NT2/D1 (cell line): Measurements from ENCODE around the gene TSKS.
"Not testable (repeated sequence)": the region's sequence is repeated elsewhere in the genome, so short reads cannot be mapped to it uniquely, and the experiment has no call there.

Source experiments
- DNase-seq: peaks from one replicate; pipeline ENCODE4 v3.0.0-alpha.2; 2011; ENCODE audit warnings: low read depth, low spot score
- H3K27me3 ChIP-seq: 2 replicates; pipeline ENCODE4 v1.6.0; 2011; ENCODE audit warnings: mild to moderate bottlenecking; ENCODE audit not compliant: insufficient read length, insufficient read depth
- H3K36me3 ChIP-seq: 2 replicates; pipeline ENCODE4 v1.6.1; 2011; ENCODE audit warnings: mild to moderate bottlenecking, low read length, mixed read lengths; ENCODE audit not compliant: insufficient read depth, insufficient read length
- H3K4me1 ChIP-seq: 2 replicates; pipeline ENCODE4 v1.5.1; 2011; ENCODE audit not compliant: insufficient read depth, insufficient read length
- H3K4me3 ChIP-seq: 2 replicates; pipeline ENCODE4 v1.5.1; 2011; ENCODE audit warnings: low read depth; ENCODE audit not compliant: insufficient read length
- H3K9ac ChIP-seq: 2 replicates; pipeline ENCODE4 v1.6.0; 2011; ENCODE audit warnings: low read depth; ENCODE audit not compliant: insufficient read length
- H3K9me3 ChIP-seq: 2 replicates; pipeline ENCODE4 v1.5.1; 2011; ENCODE audit warnings: mild to moderate bottlenecking, low read length; ENCODE audit not compliant: insufficient read depth
- SUZ12 ChIP-seq: IDR thresholded peaks from 2 replicates; pipeline ENCODE4 v1.6.1; 2011; ENCODE audit not compliant: insufficient read length, insufficient read depth; ENCODE audit errors: extremely low read depth
- YY1 ChIP-seq: IDR thresholded peaks from 2 replicates; pipeline ENCODE4 v1.6.1; 2011; ENCODE audit not compliant: insufficient read length, insufficient read depth
- ZNF274 ChIP-seq: IDR thresholded peaks from 2 replicates; pipeline ENCODE4 v1.6.1; 2011; ENCODE audit warnings: mild to moderate bottlenecking, low read depth, low read length

The TSKS gene

GRCh38 chr19:49738268-49738667, 24.8 kb downstream of the TSKS start:
- DNase-seq = no peak
- no peak overlapping the region for H3K4me3 ChIP-seq
- no peaks in the 10 kb centered on the region for H3K9me3 ChIP-seq
- H3K9ac ChIP-seq = no peak overlapping the region
- TF ChIP-seq YY1 (no peak), SUZ12 (no peak), ZNF274 (no peak)
- H3K4me1 ChIP-seq = peaks cover 4% of the 10 kb centered on the region
- H3K27me3 ChIP-seq = no peaks in the 10 kb centered on the region
- H3K36me3 ChIP-seq = no peaks in the 10 kb centered on the region

DNA sequence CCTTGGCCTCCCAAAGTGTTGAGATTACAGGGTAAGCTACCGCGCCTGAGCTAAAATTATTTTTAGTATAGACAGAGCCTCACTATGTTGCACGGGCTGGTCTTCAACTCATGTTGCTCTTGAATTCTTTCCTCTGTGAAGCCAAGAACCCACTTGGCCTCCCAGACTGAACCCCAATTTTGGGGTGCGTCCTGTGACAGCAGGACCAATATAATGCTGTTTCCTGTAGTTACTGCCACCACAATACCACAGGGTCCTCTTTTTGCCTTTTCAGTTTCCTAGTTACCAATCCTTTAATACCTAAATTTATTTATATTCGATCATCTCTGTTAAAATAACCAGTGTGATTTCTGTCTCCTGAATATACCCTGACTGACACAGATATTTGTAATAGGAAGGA, 32.9 kb downstream of the TSKS start:
- Histone ChIP-seq H3K9me3 (no peaks in the 10 kb centered on the region), H3K36me3 (no peaks in the 10 kb centered on the region), H3K4me3 (no peak overlapping the region), H3K4me1 (peaks cover 2% of the 10 kb centered on the region), H3K27me3 (no peaks in the 10 kb centered on the region), H3K9ac (no peak overlapping the region)
- no peak for DNase-seq
- TF ChIP-seq YY1 (no peak), SUZ12 (no peak), ZNF274 (no peak)

GRCh38 chr19:49727217-49728030, 35.7 kb downstream of the TSKS start:
- no peak for DNase-seq
- Histone ChIP-seq H3K9ac (no peak overlapping the region), H3K9me3 (no peaks in the 10 kb centered on the region), H3K27me3 (no peaks in the 10 kb centered on the region), H3K4me3 (no peak overlapping the region), H3K4me1 (no peaks in the 10 kb centered on the region), H3K36me3 (no peaks in the 10 kb centered on the region)
- no peak for TF ChIP-seq YY1
- TF ChIP-seq SUZ12 = no peak
- no peak for TF ChIP-seq ZNF274

GRCh38 chr19:49719420-49719819, 43.7 kb downstream of the TSKS start:
- H3K27me3 ChIP-seq, H3K9me3 ChIP-seq, H3K9ac ChIP-seq, H3K36me3 ChIP-seq, H3K4me1 ChIP-seq, H3K4me3 ChIP-seq, DNase-seq: not testable (repeated sequence)

- Histone ChIP-seq H3K36me3 (no peaks in the 10 kb centered on the region), H3K9me3 (no peaks in the 10 kb centered on the region), H3K4me1 (no peaks in the 10 kb centered on the region), H3K27me3 (no peaks in the 10 kb centered on the region), H3K9ac (no peak overlapping the region), H3K4me3 (no peak overlapping the region)
- TF ChIP-seq SUZ12 (no peak), ZNF274 (no peak), YY1 (no peak)
- DNase-seq = no peak
Measured at GRCh38 chr19:49718991-49719390, 44.1 kb downstream of the TSKS start.

DNA sequence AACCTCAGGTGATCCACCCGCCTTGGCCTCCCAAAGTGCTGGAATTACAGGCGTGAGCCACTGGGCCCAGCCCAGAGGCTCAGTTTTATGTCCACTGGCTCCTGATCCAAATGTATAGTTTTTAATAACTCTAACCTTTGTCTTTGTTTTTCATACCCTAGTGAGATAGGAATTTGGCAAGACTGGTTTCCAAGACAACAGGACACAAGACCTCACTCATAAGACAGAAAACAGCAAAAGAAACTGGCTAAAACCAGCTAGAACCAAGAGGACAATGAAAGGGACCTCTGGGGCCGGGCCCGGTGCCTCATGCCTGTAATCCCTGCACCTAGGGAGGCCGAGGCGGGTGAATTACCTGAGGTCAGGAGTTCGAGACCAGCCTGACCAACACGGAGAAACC, 44.6 kb downstream of the TSKS start:
- no peak overlapping the region for H3K4me3 ChIP-seq
- peaks cover 3% of the 10 kb centered on the region for H3K36me3 ChIP-seq

DNA sequence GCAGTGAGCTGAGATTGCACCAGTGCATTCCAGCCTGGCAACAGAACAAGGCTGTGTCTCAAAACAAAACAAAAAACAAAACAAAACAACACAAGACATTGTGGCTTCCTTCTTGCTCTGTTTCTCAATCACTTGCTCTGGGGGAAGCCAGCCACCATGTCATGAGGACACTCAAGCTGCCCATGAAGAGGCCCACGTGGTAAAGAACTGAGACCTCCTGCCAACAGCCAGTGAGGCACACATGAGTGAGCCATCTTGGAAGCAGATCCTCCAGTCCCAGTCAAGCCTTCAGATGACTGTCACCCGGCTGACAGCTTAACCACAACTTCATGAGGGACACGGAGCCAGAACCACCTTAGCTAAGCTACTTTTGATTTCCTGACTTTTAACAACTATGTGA, 47.0 kb downstream of the TSKS start:
- no peaks in the 10 kb centered on the region for H3K27me3 ChIP-seq
- no peaks in the 10 kb centered on the region for H3K9me3 ChIP-seq

More for the DNA sequence above, 44.6 kb downstream of the TSKS start:
- no peak for TF ChIP-seq YY1
- no peak for TF ChIP-seq ZNF274
- TF ChIP-seq SUZ12 = no peak
- Histone ChIP-seq H3K4me1 (no peaks in the 10 kb centered on the region), H3K9me3 (no peaks in the 10 kb centered on the region), H3K27me3 (no peaks in the 10 kb centered on the region), H3K9ac (no peak overlapping the region)
- no peak for DNase-seq

More for the DNA sequence above, 47.0 kb downstream of the TSKS start:
- Histone ChIP-seq H3K4me3 (no peak overlapping the region), H3K4me1 (no peaks in the 10 kb centered on the region), H3K36me3 (peaks cover 4% of the 10 kb centered on the region), H3K9ac (no peak overlapping the region)
- no peak for TF ChIP-seq SUZ12
- TF ChIP-seq YY1 = no peak
- no peak for TF ChIP-seq ZNF274
- DNase-seq = no peak
